ENCODE results near the gene TRIM44.

DNA sequence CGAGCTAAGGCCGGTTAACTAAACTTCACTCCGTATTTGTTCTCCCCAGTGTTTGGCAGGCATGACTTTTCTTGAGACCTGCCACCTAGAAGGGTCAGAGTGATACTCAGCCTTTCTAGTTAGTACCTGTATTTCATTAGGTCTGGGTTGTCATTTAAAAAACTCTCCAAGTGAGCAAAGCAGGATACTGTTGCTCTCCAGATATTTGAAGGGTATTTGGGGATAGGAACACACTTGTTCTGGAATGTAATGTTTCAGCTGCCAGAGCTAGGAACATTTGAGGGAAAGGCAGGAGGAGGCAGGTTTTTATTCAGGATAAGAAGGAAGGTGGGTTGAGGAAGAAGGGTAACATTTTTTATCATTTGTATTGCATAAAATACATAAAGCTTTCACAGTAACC, 140.1 kb downstream of the TRIM44 start:
- TF ChIP-seq POLR2AphosphoS5 (IDR thresholded peaks at IDR 0.05; ENCODE audit: low read depth, low read length) (no peak), PAX5 (IDR thresholded peaks at IDR 0.05; ENCODE audit: insufficient read depth, low read length, severe bottlenecking) (no peak), TAF1 (IDR thresholded peaks at IDR 0.05; ENCODE audit: low read depth, low read length) (no peak), POLR2A (IDR thresholded peaks at IDR 0.05; ENCODE audit: low read depth, low read length) (no peak), POU2F2 (IDR thresholded peaks at IDR 0.05; ENCODE audit: low read depth, low read length) (no peak), SPI1 (IDR thresholded peaks at IDR 0.05; ENCODE audit: low read depth, low read length) (no peak)

Data from GM12891 (cell line).